Activated CD8-positive, alpha-beta memory T cell treated with anti-CD3 and anti-CD28 coated beads for 36 hours (primary cell): ENCODE results near the gene GAB4. TPM values are rescaled to one million over a fixed set of nuclear protein-coding genes. Genes with fewer than 3 reads are reported as not detected.

Experiments
- CTCF ChIA-PET: fragments of 350-600 bp; sonication (Branson Sonifier 250); formaldehyde crosslinking; loops from one replicate; lab custom pipeline; 2021; ENCODE audit warnings: antibody characterized with exemption; lab: Charles Lee
- POLR2A ChIA-PET: fragments of 350-600 bp; sonication (Branson Sonifier 250); formaldehyde crosslinking; loops from one replicate; lab custom pipeline; 2021; ENCODE audit warnings: antibody characterized with exemption; lab: Charles Lee
- total RNA-seq, 2 experiments: library from RNA; stranded (reverse); gene quantifications; one replicate each; pipeline ENCODE4 v1.2.3, GENCODE V29; 2021

The GAB4 gene
- total RNA-seq, 2 experiments from 2014 or later, result not detected

GRCh38 chr22:16989915-16990314 lies 18.1 kb downstream of the GAB4 start:
- POLR2A ChIA-PET, result no interaction called here
- CTCF ChIA-PET, result no interaction called here

- CTCF ChIA-PET, result no interaction called here
- POLR2A ChIA-PET, result no interaction called here
Measured at GRCh38 chr22:16988257-16988656, 19.8 kb downstream of the GAB4 start.

GRCh38 chr22:16987822-16988221 lies 20.2 kb downstream of the GAB4 start:
- CTCF ChIA-PET, result no interaction called here
- POLR2A ChIA-PET, result no interaction called here

- CTCF ChIA-PET, result no interaction called here
- POLR2A ChIA-PET, result no interaction called here
Measured at GRCh38 chr22:16975155-16975885, 32.7 kb downstream of the GAB4 start.

GRCh38 chr22:16974298-16975084 lies 33.5 kb downstream of the GAB4 start:
- ChIA-PET CTCF (no interaction called here), POLR2A (no interaction called here)

- ChIA-PET POLR2A (no interaction called here), CTCF (no interaction called here)
Measured at GRCh38 chr22:16973591-16974297, 34.3 kb downstream of the GAB4 start.

GRCh38 chr22:16972311-16972710 lies 35.7 kb downstream of the GAB4 start:
- ChIA-PET POLR2A (no interaction called here), CTCF (no interaction called here)

GRCh38 chr22:16970446-16970845 lies 37.6 kb downstream of the GAB4 start:
- ChIA-PET CTCF (no interaction called here), POLR2A (no interaction called here)

GRCh38 chr22:16969508-16970327 lies 38.3 kb downstream of the GAB4 start:
- POLR2A ChIA-PET, result no interaction called here
- CTCF ChIA-PET, result no interaction called here

- CTCF ChIA-PET, result no interaction called here
Measured at GRCh38 chr22:16968218-16968595, 39.8 kb downstream of the GAB4 start.

GRCh38 chr22:16967453-16968217 lies 40.4 kb downstream of the GAB4 start:
- ChIA-PET CTCF (no interaction called here), POLR2A (no interaction called here)

More at GRCh38 chr22:16968218-16968595, 39.8 kb downstream of the GAB4 start:
- POLR2A ChIA-PET, result no interaction called here

- ChIA-PET CTCF (no interaction called here), POLR2A (no interaction called here)
Measured at GRCh38 chr22:16966251-16966650, 41.8 kb downstream of the GAB4 start.

GRCh38 chr22:16965560-16965959 lies 42.5 kb downstream of the GAB4 start:
- POLR2A ChIA-PET, result no interaction called here
- CTCF ChIA-PET, result no interaction called here

- CTCF ChIA-PET, result interaction anchor here (0.6 kb wide), 2 partner anchors 203 to 228 kb away, joined by 3 to 4 read pairs; no protein-coding TSS in a partner anchor
Measured at GRCh38 chr22:16965083-16965482, 42.9 kb downstream of the GAB4 start.

GRCh38 chr22:16964366-16964765 lies 43.7 kb downstream of the GAB4 start:
- CTCF ChIA-PET, result interaction anchor here (0.6 kb wide), 1 partner anchor 204 kb away, joined by 4 read pairs; no protein-coding TSS in a partner anchor
- POLR2A ChIA-PET, result no interaction called here

More at GRCh38 chr22:16965083-16965482, 42.9 kb downstream of the GAB4 start:
- POLR2A ChIA-PET, result no interaction called here

GRCh38 chr22:16963189-16963945 lies 44.7 kb downstream of the GAB4 start:
- ChIA-PET CTCF (no interaction called here), POLR2A (no interaction called here)

GRCh38 chr22:16962501-16962900 lies 45.5 kb downstream of the GAB4 start:
- ChIA-PET POLR2A (no interaction called here), CTCF (no interaction called here)
